GM12873 (cell line): ENCODE data around the gene TSPAN5.

Source experiments
- CTCF ChIP-seq: IDR thresholded peaks from 2 replicates; pipeline ENCODE4 v1.5.1; 2012; ENCODE audit warnings: low read depth, mild to moderate bottlenecking, moderate library complexity, low read length, control low read depth; ENCODE audit not compliant: insufficient read depth; ENCODE audit errors: missing control alignments

TSPAN5 gene

DNA sequence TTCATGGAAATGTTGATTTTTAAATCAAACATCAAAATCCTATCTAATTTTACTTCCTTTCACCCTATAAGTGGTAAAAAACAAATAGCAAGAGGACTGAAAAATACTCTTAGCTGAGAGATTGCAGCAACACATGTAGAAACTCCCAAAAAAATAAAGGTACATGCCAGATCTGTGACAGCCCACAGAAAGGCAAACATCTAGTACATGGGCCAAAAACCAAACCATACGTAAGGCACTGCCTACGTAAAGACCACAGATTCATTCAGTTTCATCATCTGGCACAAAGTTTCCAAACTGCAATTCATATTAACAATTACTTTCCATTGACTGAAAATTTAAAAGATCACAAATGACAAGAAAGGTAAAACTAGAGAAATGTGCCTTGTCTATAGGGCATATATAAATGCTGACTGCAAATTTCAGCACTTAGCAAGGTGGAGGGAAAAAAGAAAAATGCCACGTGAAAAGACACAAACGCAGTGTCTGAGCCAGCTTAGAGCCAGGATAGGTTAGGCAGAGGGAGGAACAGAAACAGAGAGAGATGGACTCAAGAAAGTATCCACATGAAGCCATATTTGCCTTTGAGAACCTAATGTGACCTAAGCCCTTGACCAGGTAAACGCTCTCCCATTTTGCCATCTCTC lies 88.1 kb downstream of the TSPAN5 start:
- no peak for TF ChIP-seq CTCF

DNA sequence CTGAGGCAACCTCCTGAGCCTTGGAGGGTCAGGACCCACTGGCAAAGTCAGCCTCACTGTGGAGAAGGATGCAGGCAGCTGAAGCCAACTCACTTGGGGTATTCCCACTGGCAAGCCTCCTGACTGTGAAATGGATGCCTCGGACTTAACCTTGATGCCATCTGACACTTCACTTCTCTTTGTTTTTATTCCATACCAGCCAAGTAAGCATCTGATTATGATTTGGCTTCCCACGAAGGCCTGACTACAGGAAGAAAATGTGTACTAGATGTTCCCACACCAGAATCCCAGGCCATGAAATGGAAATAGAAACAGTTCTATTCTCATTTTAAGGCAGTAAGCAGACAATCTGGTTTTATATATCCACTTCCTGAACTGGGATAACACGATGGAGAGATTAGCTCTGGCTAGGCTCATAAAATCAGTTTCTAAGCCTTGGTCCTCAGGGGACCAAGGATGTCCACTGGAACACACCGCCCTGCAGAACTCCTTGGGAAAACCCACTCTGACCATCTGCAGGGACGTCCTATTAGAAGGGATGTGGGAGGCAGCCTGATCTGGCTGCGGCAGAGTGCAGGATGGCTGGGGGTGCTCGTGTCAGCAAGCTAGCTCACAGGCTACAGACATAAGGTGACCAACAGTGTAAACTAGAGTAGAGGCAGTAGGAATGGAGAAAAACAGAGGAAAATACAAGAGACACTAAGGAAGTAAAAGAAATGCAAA lies 89.3 kb downstream of the TSPAN5 start:
- no peak for TF ChIP-seq CTCF

- TF ChIP-seq CTCF: no peak
These were observed 90.8 kb downstream of the TSPAN5 start for GRCh38 chr4:98567611-98568010.

GRCh38 chr4:98566361-98567008 lies 91.9 kb downstream of the TSPAN5 start:
- TF ChIP-seq CTCF: no peak

- no peak for TF ChIP-seq CTCF
These were observed 92.6 kb downstream of the TSPAN5 start for GRCh38 chr4:98565681-98566301.

DNA sequence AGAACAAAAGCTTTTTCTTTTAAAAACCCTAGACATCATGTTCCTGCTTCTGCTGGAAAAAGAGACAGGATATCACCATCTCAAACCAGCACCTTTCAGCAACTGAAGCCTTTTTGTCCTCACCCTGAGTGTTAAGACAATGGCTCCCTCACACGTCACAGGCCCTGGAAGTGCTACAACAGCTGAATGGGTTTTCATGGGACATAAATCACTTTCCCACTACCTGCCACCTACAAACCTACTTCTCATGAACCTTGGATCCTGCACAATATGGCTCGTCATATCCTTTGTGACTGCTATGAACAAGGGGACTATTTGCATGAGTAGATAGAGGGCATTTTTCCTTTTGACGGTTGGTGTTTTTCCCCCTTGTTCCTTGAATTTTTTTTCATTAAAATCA lies 93.6 kb downstream of the TSPAN5 start:
- no peak for TF ChIP-seq CTCF

GRCh38 chr4:98560321-98560720 lies 98.1 kb downstream of the TSPAN5 start:
- no peak for TF ChIP-seq CTCF
